ENCODE results near the gene ADAM19.

Gene ADAM19

GRCh38 chr5:157562111-157562581 is 13.4 kb downstream of the ADAM19 start:
- no peak for DNase-seq

- DNase-seq = no peak
Measured at GRCh38 chr5:157561110-157561509, 14.5 kb downstream of the ADAM19 start.

GRCh38 chr5:157559301-157559700 is 16.3 kb downstream of the ADAM19 start:
- DNase-seq = no peak

- DNase-seq = no peak
Measured at GRCh38 chr5:157558681-157559080, 16.9 kb downstream of the ADAM19 start.

GRCh38 chr5:157558041-157558595 is 17.5 kb downstream of the ADAM19 start:
- DNase-seq = no peak

- no peak for DNase-seq
Measured at GRCh38 chr5:157556615-157557418, 18.8 kb downstream of the ADAM19 start.

GRCh38 chr5:157555037-157555640 is 20.4 kb downstream of the ADAM19 start:
- no peak for DNase-seq

GRCh38 chr5:157554179-157555036 is 21.2 kb downstream of the ADAM19 start:
- no peak for DNase-seq

- DNase-seq = no peak
Measured at GRCh38 chr5:157552650-157553049, 22.9 kb downstream of the ADAM19 start.

GRCh38 chr5:157550663-157551062 is 24.9 kb downstream of the ADAM19 start:
- DNase-seq = no peak

GRCh38 chr5:157549954-157550549 is 25.5 kb downstream of the ADAM19 start:
- DNase-seq = no peak

- no peak for DNase-seq
Measured at GRCh38 chr5:157549283-157549629, 26.3 kb downstream of the ADAM19 start.

GRCh38 chr5:157548513-157549282 is 26.9 kb downstream of the ADAM19 start:
- no peak for DNase-seq

- no peak for DNase-seq
Measured at GRCh38 chr5:157547941-157548512, 27.5 kb downstream of the ADAM19 start.

GRCh38 chr5:157546456-157547100 is 29.0 kb downstream of the ADAM19 start:
- DNase-seq = no peak

GRCh38 chr5:157545610-157546310 is 29.8 kb downstream of the ADAM19 start:
- DNase-seq = peak; percentile 24

- DNase-seq = no peak
Measured at GRCh38 chr5:157544623-157544989, 31.0 kb downstream of the ADAM19 start.

- no peak for DNase-seq
Measured at GRCh38 chr5:157543825-157544622, 31.6 kb downstream of the ADAM19 start.

GRCh38 chr5:157542282-157543000 is 33.1 kb downstream of the ADAM19 start:
- DNase-seq = no peak
